Panc1 (cell line): ENCODE data around the gene IGF2BP1. TPM values are rescaled to one million over a fixed set of nuclear protein-coding genes. Genes with fewer than 3 reads are reported as not detected.
A peak's percentile ranks its signal among the peaks of the same experiment; 100 is the strongest.

ENCODE experiments used
- ATAC-seq: fragments of 200-7000 bp; cut with Tn5 transposase; 2 replicates; pipeline ENCODE4 v1.9.1; 2020; ENCODE audit warnings: mild to moderate bottlenecking, moderate library complexity
- BruUV-seq: library from RNA; stranded (reverse); fragments of 400-500 nt; replicated peaks from 2 replicates; lab custom pipeline; 2021; lab: Mats Ljungman, UMichigan
- CTCF ChIA-PET: fragments of 300-600 bp; sonication (Branson Sonifier 250); formaldehyde crosslinking; loops from one replicate; lab custom pipeline; 2022; ENCODE audit warnings: antibody characterized with exemption; lab: Charles Lee
- POLR2A ChIA-PET: fragments of 300-600 bp; sonication (Branson Sonifier 250); formaldehyde crosslinking; loops from one replicate; lab custom pipeline; 2022; ENCODE audit warnings: antibody characterized with exemption; lab: Charles Lee
- DNase-seq: peaks from one replicate; pipeline ENCODE4 v3.0.0-alpha.2; 2010; ENCODE audit warnings: low read depth, low spot score
- H3K27ac ChIP-seq: 2 replicates; pipeline ENCODE4 v1.5.1; 2011; ENCODE audit warnings: mild to moderate bottlenecking, low read length, inconsistent platforms
- H3K27me3 ChIP-seq: fragments of 200-500 bp; sonication (Bioruptor generic); 2 replicates; pipeline ENCODE4 v1.6.0; 2014; ENCODE audit warnings: low read length, inconsistent platforms; ENCODE audit not compliant: control insufficient read depth, insufficient read depth
- H3K36me3 ChIP-seq: fragments of 200-500 bp; sonication (Bioruptor generic); 2 replicates; pipeline ENCODE4 v1.5.1; 2014; ENCODE audit warnings: inconsistent platforms, mild to moderate bottlenecking, low read length, moderate library complexity; ENCODE audit not compliant: control insufficient read depth, insufficient read depth
- H3K4me1 ChIP-seq: 2 replicates; pipeline ENCODE4 v1.5.1; 2011; ENCODE audit warnings: inconsistent platforms, mild to moderate bottlenecking, low read length, moderate library complexity; ENCODE audit not compliant: control insufficient read depth, insufficient read depth
- H3K4me3 ChIP-seq, 2 experiments: 2 replicates each; pipeline ENCODE4 v1.5.1; 2011 to 2012; ENCODE audit warnings: low read depth in 2 of 2, low read length in 2 of 2, mild to moderate bottlenecking in 2 of 2, inconsistent platforms in 1 of 2, moderate library complexity in 1 of 2
- H3K9me3 ChIP-seq: fragments of 200-500 bp; sonication (Bioruptor generic); 2 replicates; pipeline ENCODE4 v1.5.1; 2014; ENCODE audit warnings: low read depth, mild to moderate bottlenecking, inconsistent platforms, low read length, moderate library complexity; ENCODE audit not compliant: control insufficient read depth, insufficient read depth
- CTCF ChIP-seq: fragments of 450-650 bp; IDR thresholded peaks from 2 replicates; pipeline ENCODE4 v1.5.1; 2017; ENCODE audit warnings: mild to moderate bottlenecking
- POLR2AphosphoS5 ChIP-seq: IDR thresholded peaks from 2 replicates; pipeline ENCODE4 v1.6.1; 2012; ENCODE audit warnings: mild to moderate bottlenecking, low read depth, low read length, moderate library complexity
- REST ChIP-seq, 2 experiments: IDR thresholded peaks; 2 replicates each; pipeline ENCODE4 v1.6.1; 2011 to 2012; ENCODE audit warnings: low read depth in 2 of 2, control low read depth in 1 of 2, low read length in 1 of 2, mild to moderate bottlenecking in 1 of 2, moderate library complexity in 1 of 2; ENCODE audit not compliant: insufficient read depth in 1 of 2
- SIN3A ChIP-seq: IDR thresholded peaks from 2 replicates; pipeline ENCODE4 v1.6.1; 2012; ENCODE audit warnings: low read depth, mild to moderate bottlenecking, low read length, moderate library complexity, borderline replicate concordance; ENCODE audit not compliant: insufficient read depth
- TCF7L2 ChIP-seq: IDR thresholded peaks from 2 replicates; pipeline ENCODE4 v1.6.1; 2011; ENCODE audit warnings: mild to moderate bottlenecking, low read depth, low read length, inconsistent platforms
- in situ Hi-C: cut with HindIII; loops from 2 replicates; pipeline ENCODE4 v1.10.0; 2016; ENCODE audit warnings: low sequenced_read_pairs, low pct_unique_long_range_greater_than_20kb
- intact Hi-C: fragments of 100-400 bp; cut with micrococcal nuclease; formaldehyde crosslinking; loops from one replicate; pipeline ENCODE4 v1.10.0; 2022; ENCODE audit not compliant: unreplicated experiment
- total RNA-seq: library from RNA; stranded (reverse); gene quantifications from one replicate; pipeline ENCODE4 v1.2.1, GENCODE V29; 2021; ENCODE audit not compliant: unreplicated experiment

IGF2BP1 gene
- total RNA-seq, 1 experiment from 2014 or later = 109 TPM

GRCh38 chr17:49000943-49001342, 3.8 kb downstream of the IGF2BP1 start:
- no TSS peak for BruUV-seq
- in situ Hi-C loops (no loop called here), intact Hi-C loops (no loop called here)
- TF ChIP-seq SIN3A (no peak), CTCF (no peak), TCF7L2 (no peak), POLR2AphosphoS5 (no peak)
- Histone ChIP-seq H3K4me3 (peak overlapping the region; percentile 19 to 70; a peak in 3 of 4 replicates), H3K9me3 (no peaks in the 10 kb centered on the region), H3K4me1 (peaks cover 60% of the 10 kb centered on the region), H3K27ac (peak overlapping the region; percentile 97), H3K27me3 (no peaks in the 10 kb centered on the region; the same call in 1 of the 2 replicates), H3K36me3 (peaks cover 2% of the 10 kb centered on the region; the same call in 1 of the 2 replicates)
- ChIA-PET POLR2A (no interaction called here), CTCF (no interaction called here)
- ATAC-seq (no peak), DNase-seq (no peak)

- intact Hi-C loops = no loop called here
Measured at GRCh38 chr17:49001671-49002070, 4.5 kb downstream of the IGF2BP1 start.

More at GRCh38 chr17:49001671-49002070, 4.5 kb downstream of the IGF2BP1 start:
- BruUV-seq = no TSS peak
- ATAC-seq (no peak), DNase-seq (no peak)
- TF ChIP-seq REST (IDR thresholded peaks at IDR 0.05; ENCODE audit: insufficient read depth in 1 of 2, low read depth in 2 of 2, low read length in 1 of 2) (no peak), CTCF (no peak), TCF7L2 (no peak), POLR2AphosphoS5 (no peak), SIN3A (no peak)
- H3K4me1 ChIP-seq = peaks cover 60% of the 10 kb centered on the region
- no peaks in the 10 kb centered on the region; the same call in 1 of the 2 replicates for H3K27me3 ChIP-seq
- peaks cover 2% of the 10 kb centered on the region; the same call in 1 of the 2 replicates for H3K36me3 ChIP-seq
- H3K4me3 ChIP-seq = peak overlapping the region; percentile 1 to 70; a peak in 2 of 4 replicates
- in situ Hi-C loops = no loop called here
- no peaks in the 10 kb centered on the region for H3K9me3 ChIP-seq
- peak overlapping the region; percentile 97 for H3K27ac ChIP-seq
- POLR2A ChIA-PET = no interaction called here
- CTCF ChIA-PET = no interaction called here
